ENCODE data around the gene PRODH2.

PRODH2 gene, protein sequence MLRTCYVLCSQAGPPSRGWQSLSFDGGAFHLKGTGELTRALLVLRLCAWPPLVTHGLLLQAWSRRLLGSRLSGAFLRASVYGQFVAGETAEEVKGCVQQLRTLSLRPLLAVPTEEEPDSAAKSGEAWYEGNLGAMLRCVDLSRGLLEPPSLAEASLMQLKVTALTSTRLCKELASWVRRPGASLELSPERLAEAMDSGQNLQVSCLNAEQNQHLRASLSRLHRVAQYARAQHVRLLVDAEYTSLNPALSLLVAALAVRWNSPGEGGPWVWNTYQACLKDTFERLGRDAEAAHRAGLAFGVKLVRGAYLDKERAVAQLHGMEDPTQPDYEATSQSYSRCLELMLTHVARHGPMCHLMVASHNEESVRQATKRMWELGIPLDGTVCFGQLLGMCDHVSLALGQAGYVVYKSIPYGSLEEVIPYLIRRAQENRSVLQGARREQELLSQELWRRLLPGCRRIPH

DNA sequence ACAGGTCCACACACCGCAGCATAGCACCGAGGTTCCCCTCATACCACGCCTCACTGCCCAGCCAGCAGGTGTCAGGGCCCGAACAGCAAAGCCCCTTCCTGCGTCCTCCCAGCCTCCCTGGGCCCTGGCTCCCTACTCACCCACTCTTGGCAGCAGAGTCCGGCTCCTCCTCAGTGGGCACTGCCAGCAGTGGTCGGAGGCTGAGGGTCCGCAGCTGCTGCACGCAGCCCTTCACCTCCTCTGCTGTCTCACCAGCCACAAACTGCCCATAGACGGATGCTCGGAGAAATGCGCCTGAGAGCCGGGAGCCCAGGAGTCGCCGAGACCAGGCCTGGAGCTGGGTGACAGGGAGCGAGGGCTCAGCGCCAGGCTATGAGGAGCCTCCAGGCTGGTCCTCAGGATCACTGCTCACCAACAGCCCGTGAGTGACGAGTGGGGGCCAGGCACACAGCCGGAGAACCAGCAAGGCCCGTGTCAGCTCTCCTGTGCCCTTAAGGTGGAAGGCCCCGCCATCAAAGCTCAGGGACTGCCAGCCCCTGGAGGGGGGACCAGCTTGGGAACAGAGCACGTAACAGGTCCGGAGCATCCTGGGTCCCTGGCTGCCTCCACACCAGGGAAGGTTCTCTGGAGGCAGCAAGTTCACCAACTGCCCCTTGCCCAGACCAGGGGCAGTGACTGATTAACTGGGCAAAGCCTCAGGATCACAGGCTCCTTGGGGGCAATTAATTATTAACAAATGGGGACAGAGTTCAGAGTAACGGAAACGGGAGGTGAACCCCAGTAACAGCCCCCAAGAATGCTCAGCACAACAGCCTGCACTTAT is at the start of gene PRODH2:
PRODH2 (minus strand) TSS at position 626 of the 823 bp plus-strand sequence; CDS start at position 586, 40 bp downstream.
- DNase-seq (ENCODE audit: low read depth in 2 of 2) = no peak

DNA sequence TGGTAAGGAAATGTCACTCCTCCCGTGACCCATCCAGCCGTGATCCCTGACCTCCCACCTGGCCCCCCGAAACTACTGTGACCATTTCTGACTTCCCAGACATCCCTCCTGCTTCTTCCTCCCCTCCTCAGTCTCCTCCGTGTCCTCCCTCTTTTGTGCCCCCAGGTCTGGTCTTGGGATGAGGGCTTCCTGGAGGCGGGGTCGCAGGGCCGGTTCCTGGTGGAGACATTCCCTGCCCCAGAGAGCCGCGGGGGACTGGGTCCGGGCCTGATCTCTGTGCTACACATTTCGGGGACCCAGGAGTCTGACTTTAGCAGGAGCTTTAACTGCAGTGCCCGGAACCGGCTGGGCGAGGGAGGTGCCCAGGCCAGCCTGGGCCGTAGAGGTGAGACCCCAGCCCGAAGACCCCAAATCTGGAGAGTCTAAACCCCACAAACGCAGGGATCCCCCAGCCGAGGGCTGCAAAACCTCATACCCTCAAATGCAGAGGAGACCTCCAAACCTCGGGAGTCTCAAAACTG is 49.1 kb upstream of the PRODH2 start:
- DNase-seq (ENCODE audit: low read depth in 2 of 2) = no peak

DNA sequence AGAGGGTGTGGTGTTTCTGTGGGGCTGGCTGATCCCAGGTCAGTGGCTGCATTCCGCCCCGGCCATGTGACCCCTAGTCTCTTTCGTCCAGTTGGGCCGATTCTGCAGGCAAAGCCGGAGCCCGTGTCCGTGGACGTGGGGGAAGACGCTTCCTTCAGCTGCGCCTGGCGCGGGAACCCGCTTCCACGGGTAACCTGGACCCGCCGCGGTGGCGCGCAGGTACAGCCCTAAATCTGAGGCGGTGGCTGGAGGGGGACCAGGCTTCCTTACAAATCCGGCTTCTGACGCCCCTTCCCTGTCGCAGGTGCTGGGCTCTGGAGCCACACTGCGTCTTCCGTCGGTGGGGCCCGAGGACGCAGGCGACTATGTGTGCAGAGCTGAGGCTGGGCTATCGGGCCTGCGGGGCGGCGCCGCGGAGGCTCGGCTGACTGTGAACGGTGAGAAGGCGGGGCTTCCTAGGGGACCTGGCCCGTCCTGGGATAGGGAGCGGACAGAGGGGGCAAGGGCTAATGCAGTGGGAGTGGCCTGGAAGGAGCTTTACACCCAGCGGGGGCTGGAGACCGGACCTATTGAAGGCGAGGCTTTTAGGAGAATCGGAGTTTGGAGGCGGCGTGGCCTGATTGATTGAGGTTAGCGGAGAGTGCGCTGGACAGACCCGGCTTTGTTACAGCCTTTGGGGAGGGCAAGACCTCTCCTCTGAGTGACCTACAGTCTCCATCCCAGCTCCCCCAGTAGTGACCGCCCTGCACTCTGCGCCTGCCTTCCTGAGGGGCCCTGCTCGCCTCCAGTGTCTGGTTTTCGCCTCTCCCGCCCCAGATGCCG is 48.4 kb upstream of the PRODH2 start:
- DNase-seq (ENCODE audit: low read depth in 2 of 2) = no peak

DNA sequence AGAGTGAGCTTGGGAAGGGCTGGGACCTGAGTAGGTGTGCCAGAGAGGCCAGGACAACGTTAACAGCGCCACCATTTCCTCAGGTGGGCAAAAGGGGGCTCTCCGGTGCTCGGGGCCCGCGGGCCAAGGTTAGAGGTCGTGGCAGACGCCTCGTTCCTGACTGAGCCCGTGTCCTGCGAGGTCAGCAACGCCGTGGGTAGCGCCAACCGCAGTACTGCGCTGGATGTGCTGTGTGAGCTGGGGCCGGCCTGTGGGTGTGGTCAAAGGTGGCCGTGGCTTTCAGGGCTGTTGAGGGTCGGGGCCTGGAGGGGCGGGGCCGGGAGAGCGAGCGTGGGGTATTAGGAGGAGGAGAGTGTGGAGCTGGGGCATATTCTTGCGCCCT is 47.8 kb upstream of the PRODH2 start:
- no peak for DNase-seq (ENCODE audit: low read depth in 2 of 2)

DNA sequence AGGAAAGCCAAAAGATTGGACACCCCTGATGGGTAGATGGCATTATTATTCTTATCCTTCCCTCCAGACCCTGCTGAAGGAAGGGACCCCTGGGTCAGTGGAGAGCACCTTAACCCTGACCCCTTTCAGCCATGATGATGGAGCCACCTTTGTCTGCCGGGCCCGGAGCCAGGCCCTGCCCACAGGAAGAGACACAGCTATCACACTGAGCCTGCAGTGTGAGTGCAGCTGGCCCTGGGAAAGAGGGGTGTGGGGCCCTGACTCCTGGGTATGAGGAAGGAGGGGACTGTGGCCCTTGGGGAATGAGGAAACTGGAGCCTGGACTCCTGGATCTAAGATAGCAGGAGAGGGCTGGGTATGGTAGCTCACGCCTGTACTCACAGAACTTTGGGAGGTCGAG is 46.8 kb upstream of the PRODH2 start:
- no peak for DNase-seq (ENCODE audit: low read depth in 2 of 2)

DNA sequence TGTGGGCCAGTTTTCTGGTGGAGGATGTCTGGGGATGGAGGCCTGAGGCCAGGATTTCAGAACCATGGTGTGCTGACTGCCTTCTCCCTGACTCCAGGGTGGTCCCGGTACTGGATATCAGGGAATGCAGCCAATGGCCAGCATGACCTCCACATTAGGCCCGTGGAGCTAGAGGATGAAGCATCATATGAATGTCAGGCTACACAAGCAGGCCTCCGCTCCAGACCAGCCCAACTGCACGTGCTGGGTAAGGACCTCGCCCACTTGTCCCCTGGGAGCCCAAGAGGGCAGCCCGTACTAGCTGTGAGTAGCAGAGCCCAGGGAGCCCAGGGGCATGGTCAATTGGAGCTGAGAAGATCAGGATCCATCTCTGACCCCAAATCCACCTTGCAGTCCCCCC is 45.7 kb upstream of the PRODH2 start:
- DNase-seq (ENCODE audit: low read depth in 2 of 2) = no peak

DNA sequence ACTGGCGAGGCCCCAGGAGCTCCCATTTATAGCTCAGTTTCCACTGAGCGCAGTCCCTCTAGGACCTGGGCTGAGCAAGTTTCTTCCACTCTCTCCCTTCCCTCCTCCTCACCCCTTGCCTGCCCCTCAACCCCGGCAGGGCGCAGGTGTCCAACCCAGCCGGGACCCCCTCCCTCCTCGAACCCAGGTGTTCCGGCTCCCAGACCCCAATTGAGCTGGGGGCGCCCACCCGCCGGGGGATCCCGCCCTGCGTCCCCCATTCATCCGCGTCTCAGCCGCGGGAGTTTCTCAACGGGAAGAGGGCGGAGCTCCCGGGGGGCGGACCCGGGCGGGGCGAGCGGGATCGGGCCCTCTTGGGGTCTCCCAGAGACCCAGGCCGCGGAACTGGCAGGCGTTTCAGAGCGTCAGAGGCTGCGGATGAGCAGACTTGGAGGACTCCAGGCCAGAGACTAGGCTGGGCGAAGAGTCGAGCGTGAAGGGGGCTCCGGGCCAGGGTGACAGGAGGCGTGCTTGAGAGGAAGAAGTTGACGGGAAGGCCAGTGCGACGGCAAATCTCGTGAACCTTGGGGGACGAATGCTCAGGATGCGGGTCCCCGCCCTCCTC is 44.0 kb upstream of the PRODH2 start, which contains the start of gene KIRREL2:
KIRREL2 (plus strand) TSS at position 366 of the 604 bp plus-strand sequence; CDS start at position 575, 209 bp downstream.
- no peak for DNase-seq (ENCODE audit: low read depth in 2 of 2)

DNA sequence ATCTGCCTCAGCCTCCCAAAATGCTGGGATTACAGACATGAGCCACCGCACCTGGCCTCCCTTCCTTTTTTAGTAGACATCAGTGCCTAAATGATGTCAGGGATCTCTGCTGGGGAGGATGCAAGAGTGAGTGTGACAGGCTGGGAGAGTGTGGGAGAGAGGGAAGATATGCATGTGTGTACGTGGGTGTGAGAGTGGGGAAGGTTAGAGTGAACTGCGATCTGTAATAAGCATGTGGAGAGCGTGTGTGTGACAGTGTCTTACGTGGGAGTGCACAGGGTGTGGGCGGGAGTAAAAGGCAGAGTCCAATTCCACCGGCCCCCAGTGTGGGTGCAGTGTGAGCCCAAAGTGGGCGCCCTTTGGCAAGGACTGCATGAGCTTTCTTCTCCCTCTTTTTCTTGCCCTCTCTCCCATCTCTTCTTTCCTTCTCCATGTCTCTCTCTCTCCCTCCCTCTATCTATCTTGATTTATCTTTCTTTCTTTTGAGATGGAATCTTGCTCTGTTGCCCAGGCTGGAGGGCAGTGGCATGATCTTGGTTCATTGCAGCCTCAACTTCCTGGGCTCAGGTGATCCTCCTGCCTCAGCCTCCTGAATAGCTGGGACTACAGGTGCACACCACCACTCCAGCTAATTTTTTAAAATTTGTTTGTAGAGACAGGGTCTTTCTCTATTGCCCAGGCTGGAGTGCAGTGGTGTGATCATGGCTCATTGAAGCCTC is 40.6 kb upstream of the PRODH2 start:
- DNase-seq (ENCODE audit: low read depth in 2 of 2) = no peak

DNA sequence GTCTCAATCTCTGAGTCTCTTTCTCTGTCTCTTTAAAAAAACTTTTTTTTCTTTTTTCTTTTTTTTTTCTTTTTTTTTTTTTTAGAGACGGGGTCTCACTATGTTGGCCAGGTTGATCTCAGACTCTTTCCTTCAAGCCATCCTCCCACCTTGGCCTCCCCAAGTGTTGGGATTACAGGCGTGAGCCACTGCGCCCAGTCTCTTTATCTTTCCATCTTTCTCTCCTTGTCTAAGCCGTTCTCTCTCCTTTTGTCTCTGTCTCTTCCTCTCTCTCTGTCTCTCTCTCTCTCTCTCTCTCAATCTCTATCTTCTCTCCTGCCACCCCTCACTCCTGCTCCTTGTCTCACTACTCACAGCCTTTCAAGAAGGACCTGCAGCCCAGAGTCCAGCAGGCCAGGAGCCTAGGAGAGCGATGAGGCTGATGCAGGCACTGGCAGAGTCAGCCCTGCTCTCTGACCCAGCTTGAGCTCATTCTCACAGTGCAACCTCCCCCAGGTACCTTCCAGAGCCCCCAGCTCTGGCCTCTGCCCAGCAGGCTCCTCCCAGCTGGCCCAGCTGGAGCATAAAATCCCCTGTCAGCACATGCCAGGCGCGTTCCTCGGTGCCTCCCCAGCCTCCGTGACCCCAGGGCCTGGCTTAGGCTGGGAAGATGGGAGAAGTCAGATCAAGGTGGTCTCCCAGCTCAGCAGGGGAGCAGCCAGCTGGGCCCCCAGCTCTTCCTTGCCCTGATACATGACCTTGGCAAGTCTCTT is 39.6 kb upstream of the PRODH2 start, which contains the start of gene NPHS1:
NPHS1 (minus strand) TSS at position 476 of the 752 bp plus-strand sequence. CDS start 667 bp downstream, outside the sequence.
- no peak for DNase-seq (ENCODE audit: low read depth in 2 of 2)

DNA sequence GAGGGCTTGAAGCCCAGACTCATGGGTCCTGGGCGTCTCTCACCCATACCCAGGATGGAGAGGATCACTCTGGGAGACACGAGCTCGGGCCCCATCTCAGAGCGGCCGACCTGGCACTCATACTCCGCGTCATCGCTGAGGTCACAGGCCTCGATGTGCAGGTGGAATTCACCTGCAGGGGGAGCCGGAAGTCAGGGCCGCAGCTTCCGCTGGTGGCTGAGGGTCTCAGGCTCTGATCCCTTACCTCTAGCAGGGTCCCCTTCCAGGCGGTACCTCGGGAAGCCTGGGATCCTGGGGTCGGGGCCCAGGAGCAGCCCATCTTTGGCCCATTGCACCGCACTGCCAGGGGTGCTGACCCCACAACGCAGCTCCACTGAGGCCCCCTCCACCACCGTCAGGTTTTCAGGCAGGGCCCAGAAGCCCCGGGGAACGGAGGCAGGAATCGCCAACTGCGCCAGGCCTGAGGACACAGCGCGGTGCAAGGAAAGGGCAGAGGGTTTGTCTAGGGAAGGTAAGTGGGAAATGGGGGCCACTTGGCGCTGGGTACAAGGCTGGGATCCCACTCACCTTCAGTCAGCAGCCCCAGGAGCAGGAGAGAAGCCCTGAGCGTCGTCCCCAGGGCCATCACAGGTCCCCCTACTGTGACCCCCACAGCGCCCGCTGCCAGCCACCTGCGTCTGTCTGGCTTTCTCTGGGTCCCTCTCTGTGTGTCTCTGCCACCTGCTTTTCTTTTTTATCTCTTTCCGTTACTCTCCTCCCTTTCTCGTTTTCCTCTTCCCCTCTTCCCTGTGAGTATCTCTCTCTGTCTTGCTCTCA is 38.8 kb upstream of the PRODH2 start:
- no peak for DNase-seq (ENCODE audit: low read depth in 2 of 2)

DNA sequence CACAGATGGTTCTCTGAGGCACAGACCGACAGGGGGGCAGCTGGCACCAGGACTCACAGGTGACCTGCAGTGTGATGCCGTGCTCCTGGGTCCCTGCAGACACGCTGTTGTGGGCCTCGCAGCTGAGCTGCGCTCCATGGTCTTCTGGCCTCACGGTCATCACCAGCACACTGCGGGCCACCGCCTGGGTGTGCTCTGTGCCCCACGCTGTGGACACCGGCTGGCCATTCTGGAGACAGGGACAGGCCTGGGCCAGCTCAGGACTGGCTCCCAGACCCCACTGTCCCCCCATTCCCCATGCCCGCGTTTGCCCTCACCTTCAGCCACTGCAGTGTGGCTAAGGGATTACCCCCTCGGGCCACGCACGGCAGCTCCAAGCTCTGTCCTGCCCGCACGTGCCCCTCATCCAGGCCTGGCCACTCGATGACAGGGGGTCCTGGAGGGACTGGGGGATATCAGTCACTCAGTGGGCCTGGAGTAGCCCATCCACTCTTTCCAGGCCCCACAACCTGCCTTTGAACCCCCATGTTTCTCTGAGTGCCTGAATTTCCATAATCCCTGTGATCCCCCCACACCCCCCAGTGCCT is 36.4 kb upstream of the PRODH2 start:
- DNase-seq (ENCODE audit: low read depth in 2 of 2) = no peak

DNA sequence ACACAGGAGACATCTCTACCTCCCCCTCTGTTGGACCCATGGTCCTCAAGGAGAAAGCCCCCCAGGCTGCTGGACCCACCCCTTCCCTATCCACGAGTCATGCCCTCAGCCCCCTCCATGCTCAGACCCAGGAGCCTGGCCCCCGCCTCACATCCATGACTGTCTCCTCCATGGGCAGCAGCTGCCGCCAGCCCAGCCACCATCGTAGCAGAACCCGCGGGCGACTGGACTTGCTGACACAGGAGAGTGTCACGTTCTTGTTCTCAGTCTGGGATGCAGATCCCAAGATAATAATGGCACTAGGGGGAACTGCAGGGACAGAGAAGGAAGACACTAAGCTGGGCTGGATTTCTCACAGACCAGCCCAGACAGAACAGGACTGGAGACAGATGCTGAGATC is 35.8 kb upstream of the PRODH2 start:
- no peak for DNase-seq (ENCODE audit: low read depth in 2 of 2)

DNA sequence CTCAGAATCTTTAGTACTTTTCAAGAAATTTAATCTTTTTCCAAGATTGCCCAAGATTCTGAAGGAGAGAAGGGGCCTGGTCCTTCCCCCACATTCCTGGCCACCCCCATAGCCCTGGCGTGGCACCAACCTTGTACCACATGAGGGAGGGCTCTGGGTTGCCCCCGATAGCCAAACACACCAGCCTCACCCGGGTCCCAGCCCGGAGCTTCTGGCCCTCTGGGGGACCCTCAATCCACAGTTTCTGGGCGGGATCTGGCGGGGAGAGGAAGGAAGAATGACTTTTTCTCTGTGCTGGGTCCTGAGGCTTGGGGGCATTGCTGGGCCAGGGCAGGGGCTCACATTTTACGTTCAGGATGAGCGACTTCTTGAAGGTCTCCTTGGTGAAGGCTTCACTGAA is 35.3 kb upstream of the PRODH2 start:
- no peak for DNase-seq (ENCODE audit: low read depth in 2 of 2)

DNA sequence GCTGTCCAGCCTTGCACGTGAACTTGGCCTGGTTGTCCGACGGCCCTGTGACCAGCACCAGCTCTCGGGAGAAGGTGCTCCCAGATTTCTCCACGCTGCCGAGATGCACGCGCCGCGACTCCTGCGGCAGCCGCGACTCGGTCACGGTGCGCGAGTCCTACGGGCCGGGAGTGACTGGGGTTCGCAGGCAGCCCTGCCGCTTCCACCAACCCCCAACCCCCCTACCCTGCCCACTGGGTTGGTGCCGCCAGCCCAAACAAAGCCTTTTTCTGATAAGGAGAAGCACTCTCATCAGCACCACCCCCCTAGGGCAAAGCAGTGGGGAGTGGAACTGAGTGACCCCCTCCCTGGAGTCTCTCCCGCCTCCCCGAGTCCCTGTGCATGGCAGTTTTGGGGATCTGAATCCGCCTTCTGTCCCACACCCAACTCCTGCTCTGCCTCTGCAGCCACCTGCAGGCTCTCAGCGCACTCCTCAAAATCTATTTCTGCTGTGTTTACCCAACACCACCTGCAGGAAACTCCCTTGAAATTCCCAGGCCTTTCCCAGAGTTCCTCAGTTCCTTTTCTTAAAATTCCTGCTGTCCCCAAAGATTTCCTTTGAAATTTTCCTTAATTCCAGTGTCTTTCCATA is 33.5 kb upstream of the PRODH2 start:
- no peak for DNase-seq (ENCODE audit: low read depth in 2 of 2)

DNA sequence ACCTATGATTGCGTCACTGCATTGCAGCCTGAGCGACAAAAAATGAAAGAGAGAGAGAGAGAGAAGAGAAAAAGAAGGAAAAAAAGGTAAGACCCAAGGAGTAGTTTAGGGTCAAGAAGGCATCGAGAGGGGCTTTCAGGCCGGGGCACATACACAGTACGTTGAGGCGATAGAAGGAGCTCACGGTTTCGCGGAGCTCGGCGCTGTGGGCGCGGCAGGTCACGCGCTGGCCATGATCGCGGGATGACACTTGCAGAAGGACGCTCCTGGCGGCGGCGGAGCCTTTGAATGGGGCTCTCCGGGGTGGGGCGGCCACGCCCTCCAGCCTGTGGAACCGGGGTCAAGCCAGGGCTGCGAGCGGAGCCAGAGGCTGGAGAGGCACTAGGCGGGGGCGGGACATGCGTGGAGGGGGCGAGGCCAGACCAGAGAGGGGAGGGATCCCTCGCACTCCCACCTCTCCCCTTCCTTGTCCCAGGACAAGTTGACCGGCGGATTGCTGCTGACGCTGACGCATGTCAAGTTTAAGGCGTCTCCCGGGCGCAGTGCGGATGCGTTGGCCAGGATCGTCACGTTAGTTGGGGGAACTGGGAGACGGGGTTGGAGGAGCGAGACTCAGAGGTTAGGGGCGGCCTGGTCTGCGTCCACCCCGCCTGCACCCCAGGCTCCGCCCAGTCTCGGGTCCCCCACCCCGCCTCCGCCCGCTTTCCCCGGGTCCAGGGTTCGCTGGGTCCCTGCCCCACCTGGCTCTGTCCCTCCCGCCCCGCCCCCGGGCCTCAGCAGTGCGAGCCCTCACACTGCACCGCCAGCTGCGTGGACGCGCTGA is 32.8 kb upstream of the PRODH2 start:
- DNase-seq (ENCODE audit: low read depth in 2 of 2) = no peak

DNA sequence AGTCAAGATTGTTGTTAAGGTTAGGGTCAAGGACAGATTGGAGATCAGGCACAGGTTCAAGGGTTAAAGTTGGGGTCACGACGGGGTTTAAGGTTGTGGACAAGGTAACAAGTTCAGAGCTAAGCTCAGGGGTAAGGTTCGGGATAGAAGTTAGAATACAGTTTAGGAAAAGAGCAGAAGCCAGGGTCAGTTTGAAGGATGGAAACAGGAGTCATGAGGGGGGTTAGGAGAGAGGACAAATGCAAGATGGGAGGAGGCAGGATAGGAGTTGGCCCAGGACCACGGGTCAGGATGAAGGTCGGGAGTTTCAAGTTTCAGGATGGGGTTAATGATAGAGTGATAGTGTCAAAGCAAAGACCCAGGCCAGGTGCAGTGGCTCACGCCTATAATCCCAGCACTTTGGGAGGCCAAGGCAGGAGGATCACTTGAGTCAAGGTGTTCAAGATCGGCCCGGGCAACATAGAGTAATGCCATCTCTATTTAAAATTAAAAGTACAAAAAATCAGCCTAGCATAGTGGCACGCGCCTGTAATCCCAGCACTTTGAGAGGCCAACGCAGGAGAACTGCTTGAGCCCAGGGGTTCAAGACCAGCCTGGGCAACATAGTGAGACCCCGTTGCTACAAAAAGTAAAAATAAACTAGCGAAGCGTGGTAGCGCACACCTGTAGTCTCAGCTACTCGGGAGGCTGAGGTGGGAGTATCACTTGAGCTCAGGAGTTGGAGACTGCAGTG is 32.0 kb upstream of the PRODH2 start:
- no peak for DNase-seq (ENCODE audit: low read depth in 2 of 2)

All from stimulated activated CD8-positive, alpha-beta memory T cell treated with anti-CD3 and anti-CD28 coated beads, Interleukin-15, amount 100 ng/mL, for 4 hours (primary cell).